AG10803 (cell line): ENCODE results near the gene DMBX1.
A peak's percentile ranks its signal among the peaks of the same experiment; 100 is the strongest.

Experiments used
- DNase-seq: peaks from one replicate; pipeline ENCODE4 v3.0.0; 2010; ENCODE audit warnings: low read depth
- H3K4me3 ChIP-seq: 2 replicates; pipeline ENCODE4 v1.5.1; 2011; ENCODE audit warnings: mild to moderate bottlenecking, low read length, control low read depth
- TF ChIP-seq, protein P1 (sequence below): conservative IDR thresholded peaks from 2 replicates; pipeline ENCODE4 v1.5.1; 2011; ENCODE audit warnings: mild to moderate bottlenecking, low read length, control low read depth, inconsistent platforms

Gene DMBX1

DNA sequence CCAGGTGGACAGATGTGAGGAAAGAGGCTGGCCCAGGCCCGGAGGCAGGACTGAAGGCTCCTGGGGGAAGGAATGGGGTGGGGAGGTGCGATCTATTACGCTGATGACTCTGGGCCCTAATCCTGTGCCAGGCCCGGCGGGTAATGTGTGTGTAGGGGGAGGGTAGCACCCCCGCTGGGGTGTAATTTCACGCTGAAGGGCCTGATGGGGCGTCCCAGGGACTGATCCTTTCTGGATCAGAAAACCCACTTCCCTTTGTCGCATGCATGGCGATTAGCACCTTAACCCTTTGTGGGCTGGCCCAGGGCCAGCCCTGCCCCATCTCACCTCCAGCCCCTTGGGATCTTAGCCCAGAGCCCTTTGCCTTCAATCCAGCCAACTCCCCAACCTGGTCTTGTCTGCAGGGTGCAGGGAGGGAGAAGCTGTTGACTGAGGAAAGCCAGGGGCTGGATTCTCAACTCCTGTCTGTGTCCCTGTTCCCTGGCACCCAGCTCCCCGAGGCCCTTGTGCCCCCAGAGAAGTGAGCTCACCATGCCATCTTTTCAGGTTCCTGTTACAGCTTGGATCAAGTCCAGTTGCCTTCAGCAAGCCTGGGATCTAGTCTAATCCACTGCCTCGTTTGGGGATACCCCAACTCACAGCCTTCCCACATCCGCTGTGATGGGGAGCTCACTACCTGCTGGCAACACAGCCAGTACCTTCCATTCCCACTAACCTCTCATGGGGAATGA is 35.8 kb downstream of the DMBX1 start:
- no peak for DNase-seq
- H3K4me3 ChIP-seq = no peak overlapping the region

DNA sequence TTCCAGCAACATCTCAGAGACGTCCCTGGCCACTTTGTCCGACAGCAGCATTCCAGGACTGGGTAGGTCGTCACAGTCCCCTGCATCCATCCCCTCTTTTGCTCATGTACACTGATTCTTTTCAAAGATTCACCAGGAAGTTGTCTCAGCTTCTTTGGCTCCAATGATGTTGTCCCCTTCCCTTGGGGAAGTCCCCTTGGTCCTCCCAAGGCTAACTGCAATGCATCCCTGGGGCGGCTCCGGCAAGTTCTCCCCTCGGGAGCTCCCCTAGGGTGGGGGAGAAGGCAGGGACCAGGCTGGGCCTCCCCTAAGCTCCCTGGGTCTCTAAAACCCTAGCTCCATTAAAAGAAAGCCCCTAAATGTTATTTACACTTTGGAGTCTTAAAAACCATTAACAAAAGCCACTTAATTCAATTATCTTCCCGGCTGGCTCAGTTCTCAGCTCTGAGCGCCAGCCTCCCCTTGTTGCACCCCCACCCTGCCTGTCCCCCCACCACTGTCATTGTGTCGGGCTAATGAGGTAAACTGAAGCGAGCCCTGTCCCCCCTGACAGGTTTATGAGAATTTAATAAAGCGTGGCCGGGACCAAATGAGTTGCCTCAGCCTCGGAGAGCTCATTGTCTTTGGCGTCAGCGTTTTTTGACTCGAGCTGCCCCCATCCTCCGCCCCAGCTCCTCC is 36.5 kb downstream of the DMBX1 start:
- DNase-seq = no peak
- no peak overlapping the region for H3K4me3 ChIP-seq
- TF ChIP-seq, protein P1, sequence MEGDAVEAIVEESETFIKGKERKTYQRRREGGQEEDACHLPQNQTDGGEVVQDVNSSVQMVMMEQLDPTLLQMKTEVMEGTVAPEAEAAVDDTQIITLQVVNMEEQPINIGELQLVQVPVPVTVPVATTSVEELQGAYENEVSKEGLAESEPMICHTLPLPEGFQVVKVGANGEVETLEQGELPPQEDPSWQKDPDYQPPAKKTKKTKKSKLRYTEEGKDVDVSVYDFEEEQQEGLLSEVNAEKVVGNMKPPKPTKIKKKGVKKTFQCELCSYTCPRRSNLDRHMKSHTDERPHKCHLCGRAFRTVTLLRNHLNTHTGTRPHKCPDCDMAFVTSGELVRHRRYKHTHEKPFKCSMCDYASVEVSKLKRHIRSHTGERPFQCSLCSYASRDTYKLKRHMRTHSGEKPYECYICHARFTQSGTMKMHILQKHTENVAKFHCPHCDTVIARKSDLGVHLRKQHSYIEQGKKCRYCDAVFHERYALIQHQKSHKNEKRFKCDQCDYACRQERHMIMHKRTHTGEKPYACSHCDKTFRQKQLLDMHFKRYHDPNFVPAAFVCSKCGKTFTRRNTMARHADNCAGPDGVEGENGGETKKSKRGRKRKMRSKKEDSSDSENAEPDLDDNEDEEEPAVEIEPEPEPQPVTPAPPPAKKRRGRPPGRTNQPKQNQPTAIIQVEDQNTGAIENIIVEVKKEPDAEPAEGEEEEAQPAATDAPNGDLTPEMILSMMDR = no peak

More for the DNA sequence above, 35.8 kb downstream of the DMBX1 start:
- TF ChIP-seq, protein P1 = no peak

DNA sequence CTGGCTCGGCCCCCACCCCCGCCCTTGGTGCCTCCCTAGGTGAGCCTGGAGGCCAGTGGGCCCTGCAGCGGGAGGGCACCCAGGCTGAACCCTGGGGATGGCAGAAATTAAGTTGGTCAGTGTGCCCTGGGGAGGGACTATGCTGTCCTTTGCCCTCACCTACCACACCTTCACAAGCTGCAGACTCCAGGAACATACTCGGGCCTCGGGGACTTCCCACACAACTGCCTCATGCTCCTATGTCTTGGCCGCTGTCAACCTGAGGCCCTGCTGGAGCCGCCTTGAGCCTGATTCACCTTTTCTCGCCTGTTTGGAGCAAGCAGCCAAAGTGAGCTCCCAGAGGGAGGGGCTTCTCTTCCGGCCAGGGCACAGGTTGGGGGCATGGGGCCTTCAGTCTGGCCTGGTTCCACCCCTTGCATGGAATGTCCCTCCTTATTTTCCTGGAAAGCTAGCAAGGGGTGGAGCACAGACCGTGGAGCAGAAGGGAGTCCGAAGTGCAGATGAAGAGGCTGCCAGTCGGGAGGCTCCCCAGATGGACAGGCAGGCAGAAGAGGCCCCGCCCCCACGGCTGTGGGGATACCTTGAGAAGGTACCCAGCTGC is 37.2 kb downstream of the DMBX1 start:
- no peak for DNase-seq
- no peak overlapping the region for H3K4me3 ChIP-seq
- TF ChIP-seq, protein P1 = no peak

DNA sequence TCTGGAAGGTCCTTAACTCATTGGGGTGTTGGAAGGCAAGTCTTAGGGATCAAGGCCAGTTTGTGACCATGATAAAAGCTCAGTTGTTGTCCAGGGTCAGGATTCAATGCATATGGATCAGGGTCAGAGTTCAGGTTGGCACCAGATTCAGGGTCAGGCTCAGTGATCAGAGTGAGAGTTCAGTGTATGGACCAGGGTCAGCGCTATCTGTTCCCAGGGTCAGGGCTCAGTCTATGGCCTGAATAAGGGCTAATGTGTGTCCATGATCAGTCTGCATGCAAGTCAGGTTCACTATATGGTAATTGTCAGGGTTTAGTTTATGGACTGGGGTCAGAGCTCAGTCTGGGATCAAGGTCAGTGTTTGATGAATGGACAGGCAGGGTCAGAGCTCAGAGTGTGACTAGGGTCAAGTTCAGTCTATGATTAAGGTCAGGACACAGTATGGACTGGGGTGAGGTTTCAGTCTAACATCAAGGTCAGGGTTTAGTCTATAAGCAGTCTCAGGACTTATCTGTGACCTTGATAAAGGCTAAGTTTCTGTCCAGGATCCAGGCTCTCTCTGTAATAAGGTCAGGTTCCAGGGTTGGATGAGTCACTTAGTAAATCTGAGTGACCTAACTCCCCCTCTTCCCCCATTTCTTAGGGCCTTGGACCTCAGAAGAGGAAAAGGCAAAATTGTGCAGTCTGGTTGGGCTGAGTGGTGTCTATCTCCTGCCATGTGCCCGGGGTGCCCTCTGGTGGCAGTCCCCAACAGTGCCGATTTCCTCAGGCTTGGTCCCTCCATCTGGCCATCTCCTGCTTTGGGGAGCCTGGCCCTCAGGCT is 38.0 kb downstream of the DMBX1 start:
- TF ChIP-seq, protein P1 = peak; percentile 98
- peak; percentile 69 for DNase-seq
- no peak overlapping the region for H3K4me3 ChIP-seq

DNA sequence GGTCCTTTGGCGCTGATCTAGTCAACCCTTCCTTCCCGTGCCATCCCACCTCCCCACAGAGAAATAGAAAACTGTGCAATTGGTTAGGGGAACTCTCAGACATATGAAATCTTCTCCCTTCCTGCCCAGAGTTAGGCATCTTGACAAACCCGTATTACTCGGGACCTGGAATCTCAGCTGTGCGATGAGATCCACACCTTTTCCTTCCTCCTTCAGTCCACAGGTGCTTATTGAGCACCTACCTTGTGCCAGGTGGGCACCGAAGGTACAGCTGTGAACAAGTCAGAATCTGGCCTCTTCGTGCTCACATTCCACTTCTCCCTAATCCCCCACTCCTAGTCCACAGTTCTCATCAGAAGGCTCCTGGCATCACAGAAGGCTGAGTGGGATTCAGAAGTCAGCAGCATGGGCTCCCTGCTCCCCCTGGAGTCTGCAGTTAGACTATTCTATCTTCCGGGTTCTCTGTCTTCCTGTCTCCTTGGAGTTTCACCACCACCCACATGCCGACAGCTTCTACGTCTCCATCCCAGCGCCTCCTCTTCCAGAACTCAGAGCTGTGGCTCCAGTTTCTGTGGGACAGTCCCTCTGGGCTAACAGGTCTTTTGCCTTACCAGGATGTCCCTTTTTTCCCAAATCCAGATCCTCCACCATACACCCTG is 38.8 kb downstream of the DMBX1 start:
- H3K4me3 ChIP-seq = no peak overlapping the region
- TF ChIP-seq, protein P1 = peak; percentile 38
- peak; percentile 34 for DNase-seq

DNA sequence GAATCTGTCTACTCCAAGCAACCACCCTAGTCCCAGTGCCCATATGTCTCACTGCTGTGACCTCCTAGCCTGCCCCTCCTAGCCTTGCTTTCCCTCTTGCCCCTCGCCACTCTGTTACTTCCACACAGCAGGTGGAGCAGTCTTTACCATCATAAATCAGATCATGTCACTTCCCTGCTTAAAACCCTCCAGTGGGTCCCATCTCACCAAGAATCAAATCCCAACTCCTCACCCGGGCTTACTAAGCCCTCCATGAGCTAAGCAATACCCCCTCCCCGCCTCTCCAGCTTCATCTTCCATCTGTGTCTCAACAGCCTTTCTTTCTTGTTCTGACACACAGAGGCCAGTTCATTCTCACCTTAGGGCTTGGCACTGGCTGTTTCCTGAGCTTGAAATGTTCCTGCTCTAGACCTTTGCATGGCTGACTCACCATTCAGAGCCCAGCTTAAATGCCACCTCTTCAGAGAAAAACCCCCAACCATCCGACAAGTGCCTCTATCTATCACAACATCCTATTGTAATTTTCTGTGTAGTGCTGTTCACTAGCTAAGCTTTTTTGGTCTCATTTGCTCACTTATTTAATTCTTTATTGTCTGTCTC is 39.5 kb downstream of the DMBX1 start:
- no peak overlapping the region for H3K4me3 ChIP-seq
- TF ChIP-seq, protein P1 = no peak

More for the DNA sequence above, 39.5 kb downstream of the DMBX1 start:
- DNase-seq = no peak
